Nephron progenitor cell (in vitro differentiated cells): Measurements from ENCODE around the gene CLDN19.
A peak's percentile ranks its signal among the peaks of the same experiment; 100 is the strongest.

ENCODE experiments used
- DNase-seq: peaks from one replicate; pipeline ENCODE4 v3.0.0; 2021
- H3K27ac Mint-ChIP-seq: 2 replicates; pipeline ENCODE4 v1.8.0; 2021; ENCODE audit warnings: mild to moderate bottlenecking, moderate library complexity, mixed read lengths
- H3K27me3 Mint-ChIP-seq: 2 replicates; pipeline ENCODE4 v1.8.0; 2021; ENCODE audit warnings: mild to moderate bottlenecking, low read depth, mixed read lengths; ENCODE audit not compliant: poor library complexity
- H3K36me3 Mint-ChIP-seq: 2 replicates; pipeline ENCODE4 v1.8.0; 2021; ENCODE audit warnings: low read depth, mixed read lengths
- H3K4me1 Mint-ChIP-seq: 2 replicates; pipeline ENCODE4 v1.8.0; 2021; ENCODE audit warnings: mixed read lengths
- H3K4me3 Mint-ChIP-seq: 2 replicates; pipeline ENCODE4 v1.8.0; 2021; ENCODE audit warnings: mild to moderate bottlenecking, moderate library complexity, mixed read lengths
- H3K9me3 Mint-ChIP-seq: 2 replicates; pipeline ENCODE4 v1.8.0; 2021; ENCODE audit warnings: mild to moderate bottlenecking, moderate library complexity, mixed read lengths
- TF ChIP-seq, protein P1 (sequence below): fragments of 200-600 bp; sonication (generic); IDR thresholded peaks from 2 replicates; pipeline ENCODE4 v1.5.0; 2021; ENCODE audit warnings: antibody characterized with exemption

Gene CLDN19

DNA sequence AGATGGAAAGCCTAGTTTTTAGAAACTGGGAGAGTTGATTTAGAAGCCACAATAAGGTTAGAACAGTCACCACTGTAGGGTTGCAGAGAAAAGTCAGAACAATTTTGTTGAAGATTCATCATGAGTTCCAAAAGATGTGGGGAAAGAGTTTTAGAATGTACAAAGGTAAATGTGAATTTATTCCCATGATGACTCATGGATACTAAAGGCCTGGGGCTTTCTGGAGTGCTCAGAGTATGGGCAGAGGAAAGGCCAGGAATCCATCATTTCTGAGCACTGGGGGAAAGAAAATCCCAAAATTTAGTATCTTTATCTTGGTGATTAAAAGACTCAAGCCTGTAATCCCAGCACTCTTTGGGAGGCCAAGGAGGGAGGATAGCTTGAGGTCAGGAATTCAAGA lies 40.0 kb downstream of the CLDN19 start:
- TF ChIP-seq, protein P1, sequence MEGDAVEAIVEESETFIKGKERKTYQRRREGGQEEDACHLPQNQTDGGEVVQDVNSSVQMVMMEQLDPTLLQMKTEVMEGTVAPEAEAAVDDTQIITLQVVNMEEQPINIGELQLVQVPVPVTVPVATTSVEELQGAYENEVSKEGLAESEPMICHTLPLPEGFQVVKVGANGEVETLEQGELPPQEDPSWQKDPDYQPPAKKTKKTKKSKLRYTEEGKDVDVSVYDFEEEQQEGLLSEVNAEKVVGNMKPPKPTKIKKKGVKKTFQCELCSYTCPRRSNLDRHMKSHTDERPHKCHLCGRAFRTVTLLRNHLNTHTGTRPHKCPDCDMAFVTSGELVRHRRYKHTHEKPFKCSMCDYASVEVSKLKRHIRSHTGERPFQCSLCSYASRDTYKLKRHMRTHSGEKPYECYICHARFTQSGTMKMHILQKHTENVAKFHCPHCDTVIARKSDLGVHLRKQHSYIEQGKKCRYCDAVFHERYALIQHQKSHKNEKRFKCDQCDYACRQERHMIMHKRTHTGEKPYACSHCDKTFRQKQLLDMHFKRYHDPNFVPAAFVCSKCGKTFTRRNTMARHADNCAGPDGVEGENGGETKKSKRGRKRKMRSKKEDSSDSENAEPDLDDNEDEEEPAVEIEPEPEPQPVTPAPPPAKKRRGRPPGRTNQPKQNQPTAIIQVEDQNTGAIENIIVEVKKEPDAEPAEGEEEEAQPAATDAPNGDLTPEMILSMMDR: no peak
- no peaks in the 10 kb centered on the region for H3K4me1 Mint-ChIP-seq
- H3K27ac Mint-ChIP-seq: peak overlapping the region; percentile 79
- no peaks in the 10 kb centered on the region for H3K27me3 Mint-ChIP-seq
- no peaks in the 10 kb centered on the region for H3K9me3 Mint-ChIP-seq
- no peak overlapping the region for H3K4me3 Mint-ChIP-seq
- H3K36me3 Mint-ChIP-seq: peaks cover 95% of the 10 kb centered on the region
- no peak for DNase-seq

- H3K27ac Mint-ChIP-seq: no peak overlapping the region
- no peaks in the 10 kb centered on the region for H3K9me3 Mint-ChIP-seq
- H3K4me3 Mint-ChIP-seq: no peak overlapping the region
- no peaks in the 10 kb centered on the region for H3K27me3 Mint-ChIP-seq
- TF ChIP-seq, protein P1: no peak
- H3K4me1 Mint-ChIP-seq: no peaks in the 10 kb centered on the region
- peaks cover 94% of the 10 kb centered on the region for H3K36me3 Mint-ChIP-seq
- DNase-seq: no peak
Measured at GRCh38 chr1:42698081-42698813, 41.8 kb downstream of the CLDN19 start.

DNA sequence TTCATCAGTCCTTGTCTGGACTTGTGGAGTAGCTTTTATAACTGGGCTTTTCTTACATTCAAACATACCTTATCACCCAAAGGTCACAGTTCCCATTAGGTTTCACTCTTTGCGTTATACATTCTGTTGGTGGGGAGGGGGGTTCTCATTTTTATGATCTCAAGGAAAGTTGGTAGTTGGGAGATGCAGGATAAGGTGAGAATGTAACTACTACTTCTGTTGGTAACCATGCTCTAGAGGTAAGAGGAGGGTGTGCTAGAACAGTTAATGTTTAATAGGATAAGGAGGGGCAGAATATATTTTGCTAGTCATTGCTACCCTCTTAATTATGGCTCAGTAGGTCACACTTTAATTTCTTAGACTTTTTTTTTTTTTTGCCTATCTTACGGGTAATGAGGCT lies 47.1 kb downstream of the CLDN19 start:
- H3K36me3 Mint-ChIP-seq: peaks cover 53% of the 10 kb centered on the region

GRCh38 chr1:42692461-42692860 lies 47.6 kb downstream of the CLDN19 start:
- Mint-ChIP-seq H3K9me3 (no peaks in the 10 kb centered on the region), H3K36me3 (peaks cover 53% of the 10 kb centered on the region), H3K27ac (peak overlapping the region; percentile 84), H3K4me1 (peaks cover 52% of the 10 kb centered on the region), H3K27me3 (no peaks in the 10 kb centered on the region), H3K4me3 (no peak overlapping the region)
- TF ChIP-seq, protein P1: no peak
- DNase-seq: no peak

More for the DNA sequence above, 47.1 kb downstream of the CLDN19 start:
- DNase-seq: no peak
- TF ChIP-seq, protein P1: no peak
- H3K4me3 Mint-ChIP-seq: no peak overlapping the region
- no peaks in the 10 kb centered on the region for H3K9me3 Mint-ChIP-seq
- peak overlapping the region; percentile 84 for H3K27ac Mint-ChIP-seq
- H3K4me1 Mint-ChIP-seq: peaks cover 47% of the 10 kb centered on the region
- no peaks in the 10 kb centered on the region for H3K27me3 Mint-ChIP-seq

- TF ChIP-seq, protein P1: no peak
- no peak overlapping the region for H3K4me3 Mint-ChIP-seq
- peaks cover 41% of the 10 kb centered on the region for H3K36me3 Mint-ChIP-seq
- no peaks in the 10 kb centered on the region for H3K27me3 Mint-ChIP-seq
- H3K9me3 Mint-ChIP-seq: no peaks in the 10 kb centered on the region
- no peak overlapping the region for H3K27ac Mint-ChIP-seq
- DNase-seq: no peak
- peaks cover 65% of the 10 kb centered on the region for H3K4me1 Mint-ChIP-seq
Measured at GRCh38 chr1:42691157-42691498, 48.9 kb downstream of the CLDN19 start.
